ENCODE results near the gene HMCN2. TPM values are rescaled to one million over a fixed set of nuclear protein-coding genes. Genes with fewer than 3 reads are reported as not detected.

Gene HMCN2
- total RNA-seq, 1 donor from 2014 or later, result 9.3 TPM

- Mint-ChIP-seq H3K4me1 (ENCODE audit: low read depth, unreplicated experiment) (peaks cover 4% of the 10 kb centered on the region), H3K4me3 (ENCODE audit: unreplicated experiment) (no peak overlapping the region), H3K27me3 (ENCODE audit: unreplicated experiment) (peaks cover 3% of the 10 kb centered on the region), H3K9me3 (ENCODE audit: unreplicated experiment) (peaks cover 9% of the 10 kb centered on the region), H3K27ac (ENCODE audit: unreplicated experiment) (no peak overlapping the region), H3K36me3 (ENCODE audit: unreplicated experiment) (no peaks in the 10 kb centered on the region)
- TF ChIP-seq, protein P1, sequence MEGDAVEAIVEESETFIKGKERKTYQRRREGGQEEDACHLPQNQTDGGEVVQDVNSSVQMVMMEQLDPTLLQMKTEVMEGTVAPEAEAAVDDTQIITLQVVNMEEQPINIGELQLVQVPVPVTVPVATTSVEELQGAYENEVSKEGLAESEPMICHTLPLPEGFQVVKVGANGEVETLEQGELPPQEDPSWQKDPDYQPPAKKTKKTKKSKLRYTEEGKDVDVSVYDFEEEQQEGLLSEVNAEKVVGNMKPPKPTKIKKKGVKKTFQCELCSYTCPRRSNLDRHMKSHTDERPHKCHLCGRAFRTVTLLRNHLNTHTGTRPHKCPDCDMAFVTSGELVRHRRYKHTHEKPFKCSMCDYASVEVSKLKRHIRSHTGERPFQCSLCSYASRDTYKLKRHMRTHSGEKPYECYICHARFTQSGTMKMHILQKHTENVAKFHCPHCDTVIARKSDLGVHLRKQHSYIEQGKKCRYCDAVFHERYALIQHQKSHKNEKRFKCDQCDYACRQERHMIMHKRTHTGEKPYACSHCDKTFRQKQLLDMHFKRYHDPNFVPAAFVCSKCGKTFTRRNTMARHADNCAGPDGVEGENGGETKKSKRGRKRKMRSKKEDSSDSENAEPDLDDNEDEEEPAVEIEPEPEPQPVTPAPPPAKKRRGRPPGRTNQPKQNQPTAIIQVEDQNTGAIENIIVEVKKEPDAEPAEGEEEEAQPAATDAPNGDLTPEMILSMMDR (IDR thresholded peaks at IDR 0.05; ENCODE audit: partially characterized antibody, unreplicated experiment), result no peak
- DNase-seq, result no peak
Measured at GRCh38 chr9:130283539-130284248, 18.1 kb downstream of the HMCN2 start.

DNA sequence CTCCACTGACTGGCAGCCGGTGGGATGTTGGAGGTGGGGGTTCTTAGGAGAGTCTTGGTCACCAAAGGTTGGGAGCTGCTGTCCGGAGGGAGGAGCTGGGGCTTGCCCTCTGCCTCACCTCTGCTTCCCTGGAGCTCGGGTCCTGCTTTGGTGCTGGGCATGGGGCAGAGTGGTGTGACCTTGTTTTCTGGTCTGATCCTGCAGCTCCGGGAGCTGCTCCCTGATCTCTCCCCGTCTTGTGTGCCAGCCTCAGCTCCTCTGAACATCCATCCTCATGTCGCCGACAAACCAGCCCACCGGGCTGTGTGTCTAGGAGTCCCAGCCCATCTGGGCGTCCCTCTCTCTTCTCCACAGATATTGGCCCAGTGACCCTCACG is 18.7 kb downstream of the HMCN2 start:
- TF ChIP-seq, protein P1 (IDR thresholded peaks at IDR 0.05; ENCODE audit: partially characterized antibody, unreplicated experiment), result no peak
- Mint-ChIP-seq H3K4me1 (ENCODE audit: low read depth, unreplicated experiment) (peaks cover 5% of the 10 kb centered on the region), H3K27me3 (ENCODE audit: unreplicated experiment) (peaks cover 3% of the 10 kb centered on the region), H3K27ac (ENCODE audit: unreplicated experiment) (no peak overlapping the region), H3K9me3 (ENCODE audit: unreplicated experiment) (peaks cover 9% of the 10 kb centered on the region), H3K4me3 (ENCODE audit: unreplicated experiment) (no peak overlapping the region), H3K36me3 (ENCODE audit: unreplicated experiment) (no peaks in the 10 kb centered on the region)
- no peak for DNase-seq

DNA sequence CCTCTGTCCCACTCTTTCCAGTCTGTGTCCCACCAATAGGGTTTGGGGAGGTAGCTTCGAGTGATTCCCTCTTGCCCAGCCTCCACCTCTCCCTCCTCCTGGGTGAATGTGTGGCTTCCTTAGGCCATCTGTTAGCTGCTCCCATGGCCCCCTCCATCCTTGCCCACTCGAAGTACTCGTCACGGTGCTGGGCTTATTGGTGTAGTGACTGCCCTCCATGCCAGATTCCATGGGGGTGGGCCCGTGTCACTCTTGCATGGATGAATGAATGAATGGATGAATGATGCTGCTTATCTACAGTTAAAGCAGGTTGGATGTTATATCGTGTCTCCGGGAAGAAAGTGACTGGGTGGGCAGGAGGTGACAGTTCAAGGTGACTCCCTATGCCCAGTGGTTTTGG is 19.1 kb downstream of the HMCN2 start:
- Mint-ChIP-seq H3K36me3 (ENCODE audit: unreplicated experiment) (no peaks in the 10 kb centered on the region), H3K4me1 (ENCODE audit: low read depth, unreplicated experiment) (peaks cover 5% of the 10 kb centered on the region), H3K27me3 (ENCODE audit: unreplicated experiment) (peaks cover 3% of the 10 kb centered on the region), H3K27ac (ENCODE audit: unreplicated experiment) (no peak overlapping the region), H3K9me3 (ENCODE audit: unreplicated experiment) (peaks cover 9% of the 10 kb centered on the region), H3K4me3 (ENCODE audit: unreplicated experiment) (no peak overlapping the region)
- no peak for DNase-seq
- TF ChIP-seq, protein P1 (IDR thresholded peaks at IDR 0.05; ENCODE audit: partially characterized antibody, unreplicated experiment), result no peak

- no peak overlapping the region for H3K4me3 Mint-ChIP-seq (ENCODE audit: unreplicated experiment)
- TF ChIP-seq, protein P1 (IDR thresholded peaks at IDR 0.05; ENCODE audit: partially characterized antibody, unreplicated experiment), result no peak
Measured at GRCh38 chr9:130285271-130285670, 19.7 kb downstream of the HMCN2 start.

GRCh38 chr9:130286072-130286770 is 20.7 kb downstream of the HMCN2 start:
- Mint-ChIP-seq H3K4me3 (ENCODE audit: unreplicated experiment) (no peak overlapping the region), H3K36me3 (ENCODE audit: unreplicated experiment) (no peaks in the 10 kb centered on the region), H3K4me1 (ENCODE audit: low read depth, unreplicated experiment) (peaks cover 14% of the 10 kb centered on the region), H3K9me3 (ENCODE audit: unreplicated experiment) (peaks cover 9% of the 10 kb centered on the region), H3K27ac (ENCODE audit: unreplicated experiment) (no peak overlapping the region), H3K27me3 (ENCODE audit: unreplicated experiment) (peaks cover 7% of the 10 kb centered on the region)
- TF ChIP-seq, protein P1 (IDR thresholded peaks at IDR 0.05; ENCODE audit: partially characterized antibody, unreplicated experiment), result no peak
- DNase-seq, result no peak

More at GRCh38 chr9:130285271-130285670, 19.7 kb downstream of the HMCN2 start:
- no peak overlapping the region for H3K27ac Mint-ChIP-seq (ENCODE audit: unreplicated experiment)
- peaks cover 9% of the 10 kb centered on the region for H3K9me3 Mint-ChIP-seq (ENCODE audit: unreplicated experiment)
- peaks cover 10% of the 10 kb centered on the region for H3K4me1 Mint-ChIP-seq (ENCODE audit: low read depth, unreplicated experiment)
- no peak for DNase-seq
- H3K27me3 Mint-ChIP-seq (ENCODE audit: unreplicated experiment), result peaks cover 4% of the 10 kb centered on the region
- no peaks in the 10 kb centered on the region for H3K36me3 Mint-ChIP-seq (ENCODE audit: unreplicated experiment)

Data from glutamatergic neuron (in vitro differentiated cells).